Lower leg skin (tissue), 4 donors: ENCODE measurements around the gene MINK1. TPM values are rescaled to one million over a fixed set of nuclear protein-coding genes. Genes with fewer than 3 reads are reported as not detected.

Experiments used
- DNase-seq, 2 donors: peaks; one replicate each; pipeline ENCODE4 v3.0.0-alpha.2; 2019; ENCODE audit warnings: low spot score in 2 of 2
- H3K4me3 ChIP-seq: fragments of 200-600 bp; sonication (generic); 2 replicates; pipeline ENCODE4 v1.5.1; 2017; ENCODE audit warnings: mild to moderate bottlenecking, low read depth; ENCODE audit not compliant: poor library complexity, severe bottlenecking
- POLR2A ChIP-seq, 2 donors: fragments of 450-650 bp; IDR thresholded peaks; one replicate each; pipeline ENCODE4 v1.6.1; 2016 to 2017; ENCODE audit warnings: antibody characterized with exemption in 2 of 2, mild to moderate bottlenecking in 1 of 2, moderate library complexity in 1 of 2
- WGBS, 2 donors: methylation state at CpG; one replicate each; pipeline ENCODE4 v1.1.5; 2018; 5-methylcytosine and 5-hydroxymethylcytosine counted together
- intact Hi-C: fragments of 100-400 bp; cut with DNase I; formaldehyde crosslinking; loops from one replicate; pipeline ENCODE4 v1.15.0; 2023; ENCODE audit warnings: low total_unique reads
- total RNA-seq, 4 donors: library from RNA; depleted of rRNA; stranded (reverse); fragments of >200 nt; gene quantifications; one replicate each; pipeline ENCODE4 v1.1.0, GENCODE V29; 2016
- TF ChIP-seq, protein P1 (sequence below), 3 donors: fragments of 450-650 bp; IDR thresholded peaks; one replicate each; pipeline ENCODE4 v1.5.1; 2016; ENCODE audit warnings: antibody characterized with exemption in 3 of 3, mild to moderate bottlenecking in 3 of 3, moderate library complexity in 2 of 3

The MINK1 gene
- total RNA-seq, 4 donors from 2014 or later = 128 to 208 (median 140) TPM

DNA sequence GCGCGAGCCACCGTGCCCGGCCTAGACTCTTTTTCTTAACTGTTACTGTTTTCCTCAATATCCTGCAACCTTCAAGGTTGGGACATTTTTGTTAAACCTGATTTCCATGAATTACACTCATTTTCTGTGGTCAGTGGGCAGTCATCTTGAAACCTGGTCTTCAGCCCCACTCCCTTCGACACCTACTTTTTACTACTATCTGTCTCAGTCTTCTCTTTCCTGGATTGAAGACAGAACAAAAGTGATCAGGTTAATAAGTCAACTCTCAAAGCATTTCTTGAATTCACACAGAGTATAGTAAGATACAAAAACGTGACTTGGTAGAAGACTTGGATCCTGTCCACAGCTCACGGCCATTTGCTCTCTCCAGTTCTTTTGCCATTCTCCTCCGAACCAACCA lies 6.1 kb downstream of the MINK1 start:
- intact Hi-C loops = no loop called here
- TF ChIP-seq, protein P1, sequence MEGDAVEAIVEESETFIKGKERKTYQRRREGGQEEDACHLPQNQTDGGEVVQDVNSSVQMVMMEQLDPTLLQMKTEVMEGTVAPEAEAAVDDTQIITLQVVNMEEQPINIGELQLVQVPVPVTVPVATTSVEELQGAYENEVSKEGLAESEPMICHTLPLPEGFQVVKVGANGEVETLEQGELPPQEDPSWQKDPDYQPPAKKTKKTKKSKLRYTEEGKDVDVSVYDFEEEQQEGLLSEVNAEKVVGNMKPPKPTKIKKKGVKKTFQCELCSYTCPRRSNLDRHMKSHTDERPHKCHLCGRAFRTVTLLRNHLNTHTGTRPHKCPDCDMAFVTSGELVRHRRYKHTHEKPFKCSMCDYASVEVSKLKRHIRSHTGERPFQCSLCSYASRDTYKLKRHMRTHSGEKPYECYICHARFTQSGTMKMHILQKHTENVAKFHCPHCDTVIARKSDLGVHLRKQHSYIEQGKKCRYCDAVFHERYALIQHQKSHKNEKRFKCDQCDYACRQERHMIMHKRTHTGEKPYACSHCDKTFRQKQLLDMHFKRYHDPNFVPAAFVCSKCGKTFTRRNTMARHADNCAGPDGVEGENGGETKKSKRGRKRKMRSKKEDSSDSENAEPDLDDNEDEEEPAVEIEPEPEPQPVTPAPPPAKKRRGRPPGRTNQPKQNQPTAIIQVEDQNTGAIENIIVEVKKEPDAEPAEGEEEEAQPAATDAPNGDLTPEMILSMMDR (IDR thresholded peaks at IDR 0.05) = no peak
- TF ChIP-seq POLR2A (IDR thresholded peaks at IDR 0.05) = no peak
- no peak for DNase-seq
- 85 to 87% methylated on average over 8 of the region's 8 CpGs for WGBS, 2 donors
- H3K4me3 ChIP-seq = no peak overlapping the region

DNA sequence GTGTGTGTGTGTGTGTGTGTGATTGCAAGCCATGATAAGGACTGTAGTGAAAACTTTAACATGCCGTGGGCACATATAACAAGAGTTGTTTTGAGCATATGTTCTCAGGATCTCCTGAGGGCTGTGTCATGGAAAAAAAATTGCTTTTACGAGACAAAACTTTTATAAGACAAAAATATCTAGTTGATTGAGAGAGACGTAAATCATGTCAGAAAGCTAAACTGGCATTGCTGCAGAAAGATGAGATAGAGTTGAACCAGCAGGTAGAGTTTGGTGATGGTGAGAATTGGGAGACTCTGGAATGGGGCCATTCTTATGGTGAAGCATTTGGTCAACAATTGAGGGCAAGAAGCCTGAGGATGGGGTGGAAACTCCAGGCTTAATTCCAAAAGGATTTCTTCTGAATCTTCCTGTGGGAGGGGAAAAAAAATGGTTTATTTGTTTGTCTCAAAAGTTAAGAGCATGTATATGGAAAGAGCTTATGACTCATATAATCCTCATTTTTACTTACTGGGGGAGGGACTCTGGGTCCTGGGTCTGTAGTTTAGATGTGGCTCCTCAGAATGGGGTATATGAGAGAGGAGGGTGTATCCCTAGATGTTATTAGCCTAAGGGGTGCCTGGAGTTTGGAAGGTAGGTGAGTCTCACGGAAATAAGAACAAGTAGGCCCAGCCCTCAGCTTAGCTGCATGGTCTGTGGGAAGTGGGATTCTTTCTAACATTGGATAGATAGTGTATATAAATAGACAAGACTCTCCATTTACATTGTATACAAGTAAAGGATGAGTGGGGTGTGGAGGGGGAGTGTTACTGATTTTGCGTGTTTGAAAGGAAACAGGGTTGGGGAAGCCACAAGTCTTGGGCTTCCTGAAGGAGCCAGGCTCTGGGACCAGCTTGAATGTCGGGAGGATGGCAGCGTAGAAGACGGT lies 7.1 kb downstream of the MINK1 start:
- no peak overlapping the region for H3K4me3 ChIP-seq
- TF ChIP-seq, protein P1 (IDR thresholded peaks at IDR 0.05) = no peak
- no peak for TF ChIP-seq POLR2A (IDR thresholded peaks at IDR 0.05)
- WGBS, 2 donors = 61 to 65% methylated on average over 8 of the region's 8 CpGs
- intact Hi-C loops = no loop called here
- no peak for DNase-seq

DNA sequence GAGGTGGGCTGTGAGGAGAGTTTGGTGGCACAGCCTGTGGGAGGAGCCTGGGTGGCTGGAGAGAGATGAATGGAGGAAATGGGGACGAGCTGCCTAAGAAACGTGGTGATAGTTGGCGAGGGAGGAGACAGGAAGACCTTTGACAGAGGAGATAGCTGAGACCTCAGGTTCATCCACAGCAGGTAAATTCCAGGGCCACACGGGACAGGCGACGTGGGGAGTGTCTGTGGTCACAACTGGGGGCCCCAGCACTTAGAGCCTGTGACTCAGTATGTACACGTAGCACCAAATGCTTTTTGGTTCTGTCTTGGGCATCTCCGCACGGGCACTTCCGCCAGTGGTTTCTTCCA lies 7.7 kb downstream of the MINK1 start:
- WGBS, 2 donors = 79 to 89% methylated on average over 10 of the region's 10 CpGs
- DNase-seq = no peak
- no peak overlapping the region for H3K4me3 ChIP-seq
- intact Hi-C loops = no loop called here
- TF ChIP-seq, protein P1 (IDR thresholded peaks at IDR 0.05) = no peak
- no peak for TF ChIP-seq POLR2A (IDR thresholded peaks at IDR 0.05)

DNA sequence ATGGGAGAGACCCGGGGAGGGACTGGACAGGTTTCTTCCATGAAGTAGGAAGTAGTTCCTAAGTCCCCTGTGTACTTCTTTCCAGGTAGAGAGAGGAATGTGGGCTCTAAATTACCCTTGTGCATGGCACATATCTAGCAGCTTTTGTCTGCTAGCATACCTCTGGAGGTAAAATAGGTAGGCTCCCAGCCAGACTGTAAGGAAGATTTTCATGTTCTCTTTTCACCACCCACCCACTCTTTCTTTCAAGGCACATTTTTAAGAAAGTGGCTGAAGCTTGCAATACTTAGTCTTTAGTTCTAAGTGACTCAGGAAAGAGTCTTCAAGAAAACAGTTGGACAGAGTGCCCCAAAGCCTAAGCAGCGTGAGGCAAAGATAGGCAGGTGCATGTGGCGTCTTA lies 9.2 kb downstream of the MINK1 start:
- intact Hi-C loops = no loop called here
- no peak overlapping the region for H3K4me3 ChIP-seq
- no peak for TF ChIP-seq POLR2A (IDR thresholded peaks at IDR 0.05)
- TF ChIP-seq, protein P1 (IDR thresholded peaks at IDR 0.05) = no peak
- no peak for DNase-seq
- WGBS, 2 donors = 92 to 99% methylated on average over 3 of the region's 3 CpGs

DNA sequence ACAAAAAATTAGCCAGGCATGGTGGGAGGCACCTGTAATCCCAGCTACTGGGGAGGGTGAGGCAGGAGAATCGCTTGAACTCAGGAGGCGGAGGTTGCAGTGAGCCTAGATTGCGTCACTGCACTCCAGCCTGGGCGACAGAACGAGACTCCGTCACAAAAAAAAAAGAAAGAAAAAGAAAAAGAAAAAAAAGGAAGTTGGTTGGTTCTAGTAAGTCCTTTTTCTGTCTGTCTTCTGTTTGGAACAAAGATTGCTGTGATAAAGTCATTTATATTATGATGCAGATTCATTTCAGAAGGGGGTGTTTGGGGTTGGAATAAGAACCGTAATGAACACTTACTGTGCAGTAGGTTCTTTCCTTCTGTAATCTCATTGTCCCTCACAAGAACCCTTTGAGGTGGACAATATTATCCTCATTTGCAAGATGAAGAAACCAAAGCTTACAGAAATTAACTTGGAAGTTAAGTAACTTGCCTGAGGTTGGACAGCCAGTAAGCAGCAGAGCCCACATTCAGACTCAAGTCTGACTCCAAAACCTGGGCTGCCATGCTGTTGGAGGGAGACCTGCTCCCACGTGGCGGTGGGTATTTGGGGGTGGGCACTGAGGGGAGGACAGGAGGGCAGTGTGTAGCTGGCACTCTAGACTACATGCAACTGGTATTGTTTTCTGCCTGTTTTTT lies 10.3 kb downstream of the MINK1 start:
- no peak overlapping the region for H3K4me3 ChIP-seq
- TF ChIP-seq POLR2A (IDR thresholded peaks at IDR 0.05) = no peak
- DNase-seq = no peak
- 60 to 81% methylated on average over 9 of the region's 9 CpGs for whole genome bisulfite sequencing, 2 donors
- intact Hi-C loops = no loop called here

DNA sequence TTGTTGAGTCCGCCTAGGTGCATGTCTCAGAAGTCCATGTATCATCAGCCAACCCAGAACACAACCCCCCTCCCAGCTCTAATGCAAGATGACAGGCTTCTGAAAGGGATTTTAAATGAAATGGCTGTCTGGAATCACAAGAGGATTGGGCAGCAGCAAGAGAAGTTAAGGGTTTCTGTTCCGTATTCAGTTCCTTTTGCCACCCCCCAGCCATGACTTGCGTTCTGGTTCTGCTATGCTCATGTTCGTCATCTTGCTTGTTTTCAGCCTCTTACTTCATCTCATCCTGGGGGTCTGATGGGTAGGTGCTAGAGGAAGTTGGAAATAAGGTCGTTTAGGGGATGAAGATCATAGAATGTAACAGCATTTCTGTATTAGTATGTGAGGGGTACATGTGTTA lies 12.0 kb downstream of the MINK1 start:
- no peak for DNase-seq
- intact Hi-C loops = no loop called here
- no peak overlapping the region for H3K4me3 ChIP-seq
- TF ChIP-seq, protein P1 (IDR thresholded peaks at IDR 0.05) = no peak
- no peak for TF ChIP-seq POLR2A (IDR thresholded peaks at IDR 0.05)
- 78 to 83% methylated on average over 5 of the region's 5 CpGs for WGBS, 2 donors
